Colonic mucosa (tissue), 4 donors: Measurements from ENCODE around the gene NOS1. TPM values are rescaled to one million over a fixed set of nuclear protein-coding genes. Genes with fewer than 3 reads are reported as not detected.
"Not testable (repeated sequence)": the region's sequence is repeated elsewhere in the genome, so short reads cannot be mapped to it uniquely, and the experiment has no call there.

Experiments
- DNase-seq: peaks from one replicate; pipeline ENCODE4 v3.0.0-alpha.2; 2020
- H3K27ac ChIP-seq: fragments of 200-600 bp; one replicate; pipeline ENCODE4 v1.8.0; 2021
- H3K27me3 ChIP-seq: fragments of 200-600 bp; one replicate; pipeline ENCODE4 v1.8.0; 2021
- H3K36me3 ChIP-seq: fragments of 200-600 bp; one replicate; pipeline ENCODE4 v1.8.0; 2021
- H3K4me1 ChIP-seq: fragments of 200-600 bp; one replicate; pipeline ENCODE4 v1.8.0; 2021; ENCODE audit warnings: mild to moderate bottlenecking
- H3K4me3 ChIP-seq: fragments of 200-600 bp; one replicate; pipeline ENCODE4 v1.8.0; 2021
- H3K9ac ChIP-seq, 2 donors: one replicate each; pipeline ENCODE4 v1.7.0; 2013; ENCODE audit warnings: control low read depth in 2 of 2, low read depth in 2 of 2, low read length in 2 of 2
- H3K9me3 ChIP-seq: fragments of 200-600 bp; one replicate; pipeline ENCODE4 v1.8.0; 2021
- intact Hi-C: fragments of 100-400 bp; cut with DNase I; formaldehyde crosslinking; loops from one replicate; pipeline ENCODE4 v1.14.1; 2022
- total RNA-seq, 2 donors: library from RNA; stranded (reverse); fragmentation: NEBNext Ultra II Directional in 1 of 2; extraction: Animal tissue kit (Norgen Biotek cat#: 25700) in 1 of 2; gene quantifications; one replicate each; pipeline ENCODE4 v1.2.1, GENCODE V29; 2021
- TF ChIP-seq, protein P1 (sequence below): fragments of 200-600 bp; IDR thresholded peaks from one replicate; pipeline ENCODE4 v1.8.0; 2022; ENCODE audit warnings: antibody characterized with exemption, mild to moderate bottlenecking
- donor health status: healthy.
- donor health status: DM: no; HTN: no; CAD: no.
- donor health status: DM: no; HTN: no; CAD: no.

NOS1 gene
- total RNA-seq, 2 donors from 2014 or later = 0.07 to 1.9 TPM

DNA sequence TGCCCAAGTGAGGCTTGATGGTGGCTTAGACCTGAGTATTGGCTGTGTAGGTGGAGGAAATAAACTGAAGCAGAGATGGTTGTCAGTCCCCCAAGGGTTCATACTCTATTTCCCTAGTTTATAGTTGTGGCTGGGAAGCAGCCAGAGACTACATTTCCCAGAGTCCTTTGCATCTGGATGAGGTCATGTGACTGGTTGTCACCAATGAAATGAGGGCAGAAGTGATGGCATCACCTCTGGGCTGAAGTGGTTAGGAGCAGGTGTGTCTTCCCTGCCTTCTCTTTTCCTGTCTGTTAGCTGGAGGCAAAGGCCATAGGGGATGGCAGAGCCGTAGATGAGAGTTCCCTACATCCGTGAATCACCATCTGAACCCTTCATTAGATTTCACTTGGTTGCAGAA is 16.3 kb upstream of the NOS1 start:
- H3K9me3 ChIP-seq = no peaks in the 10 kb centered on the region
- no peak overlapping the region for H3K27ac ChIP-seq
- H3K9ac ChIP-seq = no peak overlapping the region
- H3K36me3 ChIP-seq = no peaks in the 10 kb centered on the region
- no peak overlapping the region for H3K4me3 ChIP-seq
- H3K27me3 ChIP-seq = no peaks in the 10 kb centered on the region
- TF ChIP-seq, protein P1, sequence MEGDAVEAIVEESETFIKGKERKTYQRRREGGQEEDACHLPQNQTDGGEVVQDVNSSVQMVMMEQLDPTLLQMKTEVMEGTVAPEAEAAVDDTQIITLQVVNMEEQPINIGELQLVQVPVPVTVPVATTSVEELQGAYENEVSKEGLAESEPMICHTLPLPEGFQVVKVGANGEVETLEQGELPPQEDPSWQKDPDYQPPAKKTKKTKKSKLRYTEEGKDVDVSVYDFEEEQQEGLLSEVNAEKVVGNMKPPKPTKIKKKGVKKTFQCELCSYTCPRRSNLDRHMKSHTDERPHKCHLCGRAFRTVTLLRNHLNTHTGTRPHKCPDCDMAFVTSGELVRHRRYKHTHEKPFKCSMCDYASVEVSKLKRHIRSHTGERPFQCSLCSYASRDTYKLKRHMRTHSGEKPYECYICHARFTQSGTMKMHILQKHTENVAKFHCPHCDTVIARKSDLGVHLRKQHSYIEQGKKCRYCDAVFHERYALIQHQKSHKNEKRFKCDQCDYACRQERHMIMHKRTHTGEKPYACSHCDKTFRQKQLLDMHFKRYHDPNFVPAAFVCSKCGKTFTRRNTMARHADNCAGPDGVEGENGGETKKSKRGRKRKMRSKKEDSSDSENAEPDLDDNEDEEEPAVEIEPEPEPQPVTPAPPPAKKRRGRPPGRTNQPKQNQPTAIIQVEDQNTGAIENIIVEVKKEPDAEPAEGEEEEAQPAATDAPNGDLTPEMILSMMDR = no peak
- peak; percentile 19 for DNase-seq
- intact Hi-C loops = no loop called here
- no peaks in the 10 kb centered on the region for H3K4me1 ChIP-seq

DNA sequence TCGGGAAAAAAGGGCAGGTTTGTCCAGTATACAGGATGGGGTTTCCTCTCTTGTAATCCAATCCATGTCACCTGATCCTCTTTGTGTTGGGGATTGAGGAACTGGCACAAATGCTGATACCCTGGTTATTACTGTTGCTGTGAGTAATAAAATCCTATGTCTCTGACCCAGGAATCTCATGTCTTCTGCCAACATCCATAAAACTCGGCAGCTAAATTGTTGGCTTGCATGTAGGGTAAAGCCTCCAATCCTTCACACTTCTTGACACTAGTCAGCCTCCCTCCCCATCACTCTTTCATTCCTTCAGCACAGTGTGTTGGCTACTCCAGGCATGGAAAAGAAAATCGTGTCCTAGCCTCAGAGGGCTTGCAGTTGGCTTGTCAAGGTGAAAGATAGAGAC is 9.2 kb upstream of the NOS1 start:
- Histone ChIP-seq H3K27ac (no peak overlapping the region), H3K4me3 (no peak overlapping the region), H3K4me1 (no peaks in the 10 kb centered on the region), H3K9ac (no peak overlapping the region), H3K27me3 (no peaks in the 10 kb centered on the region), H3K36me3 (no peaks in the 10 kb centered on the region), H3K9me3 (no peaks in the 10 kb centered on the region)
- intact Hi-C loops = no loop called here
- no peak for DNase-seq
- TF ChIP-seq, protein P1 = no peak

DNA sequence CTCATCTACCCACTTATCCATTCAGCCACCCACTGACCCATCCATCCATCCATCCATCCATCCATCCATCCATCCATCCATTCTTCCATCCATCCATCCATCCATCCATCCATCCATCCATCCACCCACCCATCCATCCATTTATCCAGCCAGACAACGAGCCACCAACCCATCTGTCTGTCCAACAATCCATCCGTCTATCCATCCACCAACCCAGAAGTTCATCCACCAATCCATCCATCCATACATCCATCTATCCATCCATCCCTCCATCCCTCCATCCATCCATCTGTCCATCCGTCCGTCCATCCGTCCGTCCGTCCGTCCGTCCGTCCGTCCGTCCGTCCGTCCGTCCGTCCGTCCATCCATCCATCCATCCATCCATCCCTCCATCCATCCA is 8.6 kb upstream of the NOS1 start:
- DNase-seq, H3K9me3 ChIP-seq, H3K27me3 ChIP-seq, H3K9ac ChIP-seq, H3K27ac ChIP-seq, H3K4me3 ChIP-seq, H3K36me3 ChIP-seq, H3K4me1 ChIP-seq: not testable (repeated sequence)
- intact Hi-C loops = loop anchor here (10.0 kb wide), 1 partner anchor 135 kb away; no protein-coding TSS in a partner anchor

DNA sequence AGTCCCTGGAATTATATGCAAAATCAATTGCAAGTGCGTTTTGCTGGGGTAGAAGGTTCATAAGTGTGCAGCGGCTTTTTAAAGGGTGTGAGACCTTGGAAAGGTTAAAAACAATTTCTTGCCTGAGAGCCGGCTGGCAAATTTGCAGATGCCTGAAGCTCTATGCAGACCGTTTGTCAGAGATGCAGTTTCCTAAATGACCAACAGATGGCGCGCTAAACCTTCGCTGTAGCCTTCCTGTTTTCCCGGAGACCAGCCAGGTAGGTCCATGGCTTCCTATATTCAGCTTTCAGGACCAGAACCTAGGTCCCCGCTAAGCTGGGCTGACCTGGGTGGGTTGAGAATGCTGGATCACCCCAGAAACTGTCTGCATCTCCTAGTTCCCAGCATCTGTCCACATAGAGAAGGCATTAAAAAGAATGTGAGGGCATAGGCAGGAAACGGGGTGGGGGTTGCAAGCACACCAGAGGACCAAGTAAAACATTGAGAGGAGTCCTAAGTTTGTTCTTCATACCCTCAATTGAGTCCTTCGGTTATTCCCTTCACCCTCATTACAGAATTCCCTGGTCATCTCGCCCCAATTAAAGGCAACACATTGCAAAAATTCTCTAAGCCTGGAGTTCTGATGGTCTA is 5.7 kb upstream of the NOS1 start:
- Histone ChIP-seq H3K9me3 (no peaks in the 10 kb centered on the region), H3K4me3 (no peak overlapping the region), H3K27ac (no peak overlapping the region), H3K4me1 (no peaks in the 10 kb centered on the region), H3K27me3 (peaks cover 2% of the 10 kb centered on the region), H3K36me3 (no peaks in the 10 kb centered on the region), H3K9ac (no peak overlapping the region)
- peak; percentile 74 for DNase-seq
- TF ChIP-seq, protein P1 = peak; percentile 84
- intact Hi-C loops = loop anchor here (2.0 to 10.0 kb wide), 3 partner anchors 132 to 470 kb away; no protein-coding TSS in a partner anchor

DNA sequence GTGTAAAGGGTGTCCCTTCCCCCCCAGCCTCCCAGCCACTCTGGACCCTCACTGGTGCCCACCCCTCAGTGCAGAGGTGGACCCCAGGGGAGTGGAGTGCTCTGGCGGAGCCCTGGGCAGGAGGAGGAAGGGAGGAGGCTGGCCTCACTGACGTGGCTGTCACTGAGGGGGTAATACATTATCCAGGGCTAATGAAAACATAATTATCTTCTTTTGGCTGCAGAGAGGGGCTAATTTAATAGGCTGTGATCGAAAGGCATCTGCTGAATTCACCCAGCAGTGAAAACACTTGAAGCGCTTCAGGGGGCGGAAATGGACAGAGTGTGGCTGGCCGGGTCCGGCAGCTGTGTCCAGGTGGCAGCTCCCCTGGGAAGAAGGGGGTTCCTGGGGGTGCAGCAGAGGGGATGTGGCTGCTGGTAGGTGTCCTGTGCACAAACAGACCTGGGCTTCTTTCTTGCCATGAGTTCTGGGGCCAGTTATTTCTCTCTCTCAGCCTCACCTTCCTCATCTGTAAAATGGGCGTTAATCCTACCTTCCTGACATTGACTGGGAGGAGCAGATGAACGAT is 3.7 kb upstream of the NOS1 start:
- Histone ChIP-seq H3K9me3 (no peaks in the 10 kb centered on the region), H3K4me3 (no peak overlapping the region), H3K4me1 (no peaks in the 10 kb centered on the region), H3K9ac (no peak overlapping the region), H3K36me3 (no peaks in the 10 kb centered on the region), H3K27ac (no peak overlapping the region), H3K27me3 (peaks cover 19% of the 10 kb centered on the region)
- intact Hi-C loops = loop anchor here (10.0 kb wide), 1 partner anchor 130 kb away; no protein-coding TSS in a partner anchor
- TF ChIP-seq, protein P1 = no peak
- no peak for DNase-seq

DNA sequence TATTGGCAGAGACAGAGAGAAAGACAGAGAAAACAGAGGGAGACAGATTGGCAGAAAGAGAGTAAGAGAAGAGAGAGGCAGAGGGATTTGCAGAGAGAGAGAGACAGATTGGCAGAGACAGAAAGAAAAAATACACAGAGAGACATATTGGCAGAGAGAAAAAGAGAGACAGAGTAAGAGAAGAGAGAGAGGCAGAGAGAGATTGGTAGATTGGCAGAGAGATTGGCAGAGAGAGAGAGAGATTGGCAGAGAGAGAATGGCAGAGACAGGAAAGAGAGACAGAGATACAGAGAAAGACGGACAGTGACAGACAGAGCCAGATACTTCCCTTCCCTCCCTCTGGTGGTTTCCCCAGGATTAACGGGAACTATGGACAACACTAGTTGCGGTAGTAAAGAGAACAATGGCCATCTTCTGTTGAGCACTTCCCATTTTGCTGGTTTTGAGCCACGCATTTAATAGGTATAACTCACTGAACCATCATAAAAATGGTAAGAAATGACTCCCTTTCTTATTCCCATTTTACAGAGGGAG is 2.6 kb upstream of the NOS1 start:
- H3K36me3 ChIP-seq = no peaks in the 10 kb centered on the region
- TF ChIP-seq, protein P1 = no peak
- peaks cover 30% of the 10 kb centered on the region for H3K27me3 ChIP-seq
- no peak for DNase-seq
- no peak overlapping the region for H3K27ac ChIP-seq
- intact Hi-C loops = loop anchor here (10.0 kb wide), 1 partner anchor 129 kb away; no protein-coding TSS in a partner anchor
- H3K4me3 ChIP-seq = no peak overlapping the region
- H3K9me3 ChIP-seq = no peaks in the 10 kb centered on the region
- H3K4me1 ChIP-seq = no peaks in the 10 kb centered on the region
- no peak overlapping the region for H3K9ac ChIP-seq
